GM19043 (cell line): ENCODE results near the gene GRIK3.

Experiments
- ATAC-seq: cut with Tn5 transposase; IDR thresholded peaks from one replicate; pipeline ENCODE4 v1.9.1; 2021; ENCODE audit warnings: low read depth; ENCODE audit not compliant: unreplicated experiment

Gene GRIK3

GRCh38 chr1:36802018-36802417 is 232.3 kb downstream of the GRIK3 start:
- no peak for ATAC-seq

- ATAC-seq: no peak
These were observed 236.6 kb downstream of the GRIK3 start for GRCh38 chr1:36797761-36798160.

GRCh38 chr1:36796733-36797132 is 237.6 kb downstream of the GRIK3 start:
- no peak for ATAC-seq

DNA sequence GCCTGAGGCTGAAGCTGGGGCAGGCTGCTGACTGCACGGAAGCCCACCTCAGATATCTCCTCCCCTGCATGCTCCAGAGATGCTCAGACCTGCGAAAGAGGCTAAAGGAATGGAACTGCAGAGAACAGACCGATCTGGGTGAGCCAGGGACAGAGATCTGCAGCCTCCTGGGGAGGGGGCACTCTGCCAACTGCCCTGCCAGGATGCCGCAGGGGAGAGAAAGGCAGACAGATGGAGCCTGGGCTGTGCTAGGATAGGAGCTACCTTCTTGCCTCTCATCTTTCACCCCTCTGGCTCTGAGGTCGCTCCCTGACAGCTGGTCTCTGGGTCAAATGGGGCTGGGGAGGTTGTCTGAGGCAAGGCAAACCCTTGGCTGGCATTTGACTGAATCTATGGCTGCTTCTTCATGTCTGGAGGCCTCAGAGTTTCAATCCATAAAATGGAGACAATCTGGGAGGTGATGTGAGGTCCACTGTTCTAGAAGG is 238.2 kb downstream of the GRIK3 start:
- ATAC-seq: no peak

GRCh38 chr1:36794460-36794859 is 239.9 kb downstream of the GRIK3 start:
- no peak for ATAC-seq

DNA sequence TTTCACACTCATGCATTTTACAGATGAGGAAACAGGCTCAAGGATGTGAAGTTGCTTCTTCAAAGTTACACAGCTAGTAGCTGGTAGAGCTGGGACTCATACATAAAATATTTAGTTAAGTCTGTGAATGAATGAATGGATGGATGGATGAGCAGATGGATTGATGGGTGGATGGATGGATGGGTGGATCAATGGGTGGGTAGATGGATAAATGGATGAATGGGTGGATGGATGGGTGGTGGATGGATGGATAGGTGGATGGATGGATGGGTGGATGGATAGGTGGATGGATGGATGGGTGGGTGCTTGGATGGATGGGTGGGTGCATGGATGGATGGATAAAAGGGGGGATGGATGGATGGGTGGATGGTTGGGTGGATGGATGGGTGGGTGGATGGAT is 240.9 kb downstream of the GRIK3 start:
- no peak for ATAC-seq

- no peak for ATAC-seq
These were observed 242.0 kb downstream of the GRIK3 start for GRCh38 chr1:36792292-36792691.

GRCh38 chr1:36790191-36790590 is 244.1 kb downstream of the GRIK3 start:
- ATAC-seq: no peak

DNA sequence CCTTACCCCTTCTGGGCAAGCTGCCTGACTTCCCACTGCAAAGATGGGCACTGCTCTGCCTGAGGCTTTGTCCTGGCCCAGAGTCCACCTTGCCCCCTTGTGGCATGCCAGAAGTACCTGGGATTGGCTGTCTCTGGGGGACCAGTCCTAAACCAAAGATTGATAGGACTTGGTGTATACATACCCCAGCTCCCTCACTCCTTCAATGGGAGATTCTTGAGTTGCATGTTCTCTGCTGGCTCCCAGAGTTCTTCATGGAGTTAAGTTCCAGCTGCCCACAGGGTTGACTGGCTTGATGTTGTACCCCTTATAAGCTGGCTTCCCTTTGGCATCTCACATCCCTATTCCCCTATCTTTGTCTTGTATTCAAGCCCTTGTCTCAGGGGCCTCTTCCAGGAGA is 244.8 kb downstream of the GRIK3 start:
- no peak for ATAC-seq

DNA sequence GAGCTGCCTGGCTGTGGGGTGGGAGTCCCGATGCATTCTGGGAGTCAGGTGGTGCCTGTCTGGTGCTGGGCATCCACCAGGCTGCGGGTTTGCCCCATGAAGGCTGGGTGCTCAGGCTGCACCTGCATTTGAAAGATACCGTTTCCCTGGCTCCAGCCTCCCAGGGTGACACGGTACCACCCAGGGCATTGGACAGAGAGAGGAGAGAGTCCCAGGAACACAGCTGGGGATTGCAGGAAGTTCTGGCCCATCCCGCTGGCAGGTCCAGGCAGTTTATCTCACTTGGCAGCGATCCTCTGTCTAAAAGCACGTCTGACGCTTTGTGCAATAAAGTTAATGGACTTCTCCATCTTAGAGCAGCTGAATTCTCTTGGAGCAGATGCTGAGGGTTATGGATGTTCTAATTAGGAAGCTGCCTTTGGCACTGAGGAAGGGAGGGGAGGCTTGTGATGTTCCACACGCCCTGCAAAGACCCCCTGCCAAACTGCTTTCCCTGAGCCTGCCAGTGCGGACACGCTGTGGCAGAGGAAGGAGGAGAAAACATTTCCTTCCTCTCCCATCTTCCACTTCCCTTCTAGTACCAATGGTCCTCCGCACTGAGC is 246.9 kb downstream of the GRIK3 start:
- no peak for ATAC-seq

DNA sequence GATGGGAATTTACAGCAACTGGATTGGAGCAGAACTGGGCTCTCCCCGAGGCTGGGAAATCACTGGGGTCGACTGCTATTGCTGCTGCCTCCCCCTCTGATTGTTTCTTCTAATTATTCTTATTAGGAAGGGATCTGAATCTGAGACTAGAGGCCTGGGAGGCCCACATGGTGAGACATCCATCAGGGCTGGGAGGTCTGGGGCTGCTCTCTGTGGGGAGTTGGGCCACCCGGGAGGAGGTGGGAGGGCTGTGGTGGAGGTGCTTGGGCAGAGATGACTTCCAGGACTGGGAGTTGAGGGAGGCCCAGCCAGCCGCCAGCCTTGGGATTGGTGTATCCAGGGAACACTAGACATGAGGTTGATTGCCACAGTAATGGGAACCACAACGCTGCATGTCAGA is 247.9 kb downstream of the GRIK3 start:
- no peak for ATAC-seq

DNA sequence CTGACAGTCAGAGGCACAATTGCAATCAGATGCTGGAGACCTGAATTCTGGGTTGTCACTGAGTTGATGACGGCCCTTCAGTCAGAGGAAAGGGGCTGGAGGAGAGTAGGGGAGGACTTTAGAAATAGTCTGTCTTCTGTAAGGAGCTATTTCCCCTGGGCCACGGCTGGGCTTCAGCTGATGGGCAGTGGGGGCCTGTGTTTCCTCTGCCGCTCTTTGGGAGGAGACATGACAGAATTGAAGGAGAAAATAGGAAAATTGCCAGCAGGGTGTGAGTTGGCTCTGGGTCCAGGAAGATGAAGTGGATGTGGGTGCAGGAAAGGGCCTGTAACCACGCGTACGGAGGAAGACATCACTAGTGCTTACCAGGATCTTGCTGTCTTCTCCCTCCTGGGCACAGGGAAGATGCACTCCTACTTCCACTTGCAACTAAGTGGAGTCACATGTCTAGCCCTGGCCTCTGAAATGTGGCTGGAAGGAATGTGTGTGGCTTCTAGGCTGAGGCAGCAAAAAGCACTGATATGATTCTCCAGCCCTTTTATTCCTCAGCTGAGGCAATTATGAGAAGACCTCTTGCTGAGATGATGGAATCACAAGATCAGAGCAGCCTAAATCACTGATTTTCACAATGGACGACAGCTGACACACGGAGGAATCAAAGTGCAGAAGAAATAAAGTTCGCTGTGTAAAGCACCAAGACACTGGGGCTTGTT is 250.0 kb downstream of the GRIK3 start:
- no peak for ATAC-seq

- no peak for ATAC-seq
These were observed 250.8 kb downstream of the GRIK3 start for GRCh38 chr1:36783475-36783874.

DNA sequence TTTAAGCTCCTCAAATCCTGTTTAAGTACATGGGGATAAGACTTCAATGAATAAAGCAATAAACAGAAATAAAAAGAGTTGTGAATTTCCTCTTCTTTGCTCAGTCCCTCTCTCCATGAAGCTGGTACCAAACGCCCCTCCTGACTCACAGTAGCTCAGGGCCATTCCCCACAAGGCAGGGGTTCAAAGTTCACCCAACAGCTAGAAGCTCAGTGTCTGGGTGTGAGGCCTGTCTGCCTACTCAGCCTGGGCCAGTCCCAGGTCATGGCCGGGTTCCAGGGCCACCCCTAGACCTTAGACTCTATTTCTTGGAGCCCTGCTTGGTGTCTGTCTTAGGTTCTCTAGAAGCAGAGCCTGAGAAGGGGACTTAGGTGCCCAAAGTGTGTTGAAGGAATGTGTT is 251.5 kb downstream of the GRIK3 start:
- no peak for ATAC-seq

DNA sequence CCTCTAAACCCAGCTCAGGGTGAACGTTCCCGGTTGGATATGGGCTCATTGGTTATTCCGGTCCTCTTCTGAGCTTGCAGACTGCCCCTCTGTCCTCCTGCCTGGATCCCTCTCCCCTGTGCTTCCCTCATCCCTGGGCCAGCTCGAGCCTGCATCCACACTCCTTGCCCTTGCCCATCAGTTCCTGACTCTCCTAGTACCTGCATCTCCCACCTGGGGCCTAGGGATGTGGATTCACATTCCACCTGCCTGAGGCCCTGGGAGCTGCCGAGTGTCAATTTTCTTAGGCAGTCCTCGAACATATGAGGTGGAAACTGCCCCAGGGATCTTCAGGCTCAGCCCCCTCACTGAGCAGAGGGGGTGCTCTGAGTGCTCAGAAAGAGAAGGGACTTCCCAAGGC is 252.2 kb downstream of the GRIK3 start:
- no peak for ATAC-seq

DNA sequence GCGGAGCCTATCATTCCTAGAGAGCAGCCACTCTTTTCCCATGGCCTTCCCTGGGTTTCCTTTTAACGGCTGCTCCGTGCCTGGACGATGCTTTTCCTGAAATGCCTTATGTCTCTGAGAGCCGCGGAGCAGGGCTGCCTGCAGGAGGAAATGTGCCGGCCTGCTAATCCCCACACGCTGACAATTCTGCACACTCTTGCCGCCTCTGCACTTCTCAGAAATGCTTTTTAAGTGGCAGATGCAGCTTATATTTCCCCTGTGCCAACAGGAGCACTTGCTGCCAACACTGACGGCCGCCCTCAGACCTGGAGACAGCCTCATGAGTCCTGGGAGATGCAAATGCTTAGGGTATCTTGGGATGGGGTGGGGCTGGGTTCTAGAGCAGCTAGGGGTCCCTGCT is 253.2 kb downstream of the GRIK3 start:
- ATAC-seq: no peak

DNA sequence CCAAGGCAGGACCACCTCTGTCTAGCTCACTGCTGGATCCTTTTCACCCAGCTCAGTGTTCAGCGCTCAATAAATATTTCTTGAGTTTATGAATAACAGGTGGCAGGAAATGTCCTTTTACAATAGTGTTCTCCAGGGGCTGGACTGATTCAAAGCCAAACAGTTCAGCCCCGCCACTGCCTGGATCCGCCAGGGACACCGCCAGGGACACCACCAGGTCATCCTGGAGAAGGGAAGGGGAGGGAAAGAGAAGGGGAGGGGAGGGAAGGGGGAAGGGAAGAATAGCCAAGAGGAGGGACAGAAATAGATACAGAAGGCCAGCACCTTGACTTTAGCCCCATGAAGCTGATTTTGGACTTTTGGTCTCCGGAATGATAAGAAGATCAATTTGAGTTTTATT is 255.6 kb downstream of the GRIK3 start:
- no peak for ATAC-seq

- ATAC-seq: no peak
These were observed 257.1 kb downstream of the GRIK3 start for GRCh38 chr1:36776948-36777831.

DNA sequence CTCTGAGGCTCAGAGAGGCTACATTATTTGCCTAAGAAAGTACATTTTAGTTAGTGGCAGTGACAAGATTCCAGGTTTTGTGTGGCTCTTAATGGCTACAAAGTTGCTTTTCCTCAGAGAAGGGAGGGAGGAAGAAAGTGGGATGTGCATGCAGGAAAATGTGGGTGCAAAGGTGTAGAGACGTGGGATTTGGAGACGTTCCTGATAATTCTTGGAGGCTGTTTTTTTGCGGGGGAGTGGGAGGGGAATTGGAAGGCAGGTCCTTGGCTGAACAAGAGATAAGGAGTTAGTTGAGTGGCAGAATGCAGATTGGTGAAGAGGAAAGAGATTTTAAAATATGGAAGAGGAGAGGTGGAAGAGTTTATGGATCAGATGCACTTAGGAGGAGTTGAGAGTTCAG is 258.1 kb downstream of the GRIK3 start:
- ATAC-seq: no peak

GRCh38 chr1:36775716-36776115 is 258.6 kb downstream of the GRIK3 start:
- ATAC-seq: no peak

DNA sequence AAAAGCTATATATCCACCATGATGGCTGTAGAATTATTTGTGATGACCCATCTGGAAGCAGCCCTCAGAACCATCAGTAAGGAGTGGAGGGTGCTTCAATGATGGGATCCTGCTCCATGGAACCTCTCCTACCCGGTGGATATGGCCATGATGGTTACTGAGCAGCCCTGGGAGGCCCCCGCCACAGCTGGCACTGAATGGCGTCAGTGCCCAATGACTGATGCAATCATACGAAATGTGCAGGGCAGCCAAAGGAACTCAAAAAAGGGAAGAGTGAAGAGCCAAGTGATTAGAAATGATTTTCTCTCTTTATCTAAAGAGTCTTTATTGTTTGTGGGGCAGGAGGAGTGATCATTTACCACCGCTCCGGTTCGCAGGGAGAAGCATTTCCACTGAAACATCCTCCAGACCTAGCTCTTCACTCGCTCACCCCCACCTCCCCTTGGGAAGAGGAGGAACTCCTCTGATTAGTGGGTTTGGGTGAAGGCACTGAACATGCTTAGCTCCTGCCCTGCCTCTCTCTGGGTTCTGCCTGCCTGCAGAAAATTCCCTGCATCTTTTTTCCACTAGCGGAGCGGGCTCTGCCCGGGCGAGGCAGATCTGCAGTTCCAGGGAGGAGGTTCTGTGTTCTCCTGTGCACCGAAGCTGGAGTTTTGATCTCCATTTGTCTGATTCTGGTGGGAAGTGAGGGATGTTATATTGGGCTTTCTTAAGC is 260.3 kb downstream of the GRIK3 start:
- no peak for ATAC-seq
